HepG2 (cell line): ENCODE measurements around the gene FIZ1. TPM values are rescaled to one million over a fixed set of nuclear protein-coding genes. Genes with fewer than 3 reads are reported as not detected.
A peak's percentile ranks its signal among the peaks of the same experiment; 100 is the strongest.

Source experiments
- CSRNP1 ChIP-seq: sonication (generic); formaldehyde crosslinking; IDR thresholded peaks from 2 replicates; pipeline ENCODE4 v1.8.1; 2023; ENCODE audit warnings: mild to moderate bottlenecking, missing genetic modification reagents
- JARID2 ChIP-seq: sonication (generic); formaldehyde crosslinking; IDR thresholded peaks from 2 replicates; pipeline ENCODE4 v1.8.1; 2023; ENCODE audit warnings: missing genetic modification reagents, inconsistent platforms; ENCODE audit not compliant: insufficient replicate concordance
- NR3C1 ChIP-seq: sonication (generic); formaldehyde crosslinking; IDR thresholded peaks from 2 replicates; pipeline ENCODE4 v1.4.0; 2020; ENCODE audit warnings: missing genetic modification reagents
- TEAD3 ChIP-seq: optimal IDR thresholded peaks from 2 replicates; pipeline ENCODE3; 2016; ENCODE audit warnings: borderline replicate concordance
- ZNF343 ChIP-seq: sonication (generic); formaldehyde crosslinking; IDR thresholded peaks from 2 replicates; pipeline ENCODE4 v1.4.0; 2020; ENCODE audit warnings: mild to moderate bottlenecking, missing genetic modification reagents
- ZNF431 ChIP-seq: sonication (generic); formaldehyde crosslinking; IDR thresholded peaks from 2 replicates; pipeline ENCODE4 v1.9.0; 2022; ENCODE audit warnings: missing genetic modification reagents, low read depth, mild to moderate bottlenecking, borderline replicate concordance
- ZNF704 ChIP-seq: sonication (generic); formaldehyde crosslinking; IDR thresholded peaks from 2 replicates; pipeline ENCODE4 v1.8.1; 2023; ENCODE audit warnings: mild to moderate bottlenecking, inconsistent platforms, moderate library complexity, missing genetic modification reagents, borderline replicate concordance
- ZNF740 ChIP-seq: sonication (generic); formaldehyde crosslinking; IDR thresholded peaks from 2 replicates; pipeline ENCODE4 v1.4.0; 2020; ENCODE audit warnings: missing genetic modification reagents
- polyA plus RNA-seq, 8 experiments: library from polyadenylated mRNA; depleted of rRNA in 3 of 8; stranded (reverse) in 7 of 8; unstranded in 1 of 8; fragments of >200 nt; fragmentation: Illumina TruSeq in 4 of 8; extraction: Trizol in 4 of 8; gene quantifications; 2 replicates each; pipeline versions ENCODE4 v1.2.1 to v1.2.3, GENCODE V29; 2011 to 2016; ENCODE audit warnings: low read depth in 4 of 8, missing spikeins in 1 of 8, mixed read lengths in 1 of 8; ENCODE audit not compliant: insufficient read depth in 1 of 8
- total RNA-seq, 5 experiments: library from RNA; depleted of rRNA; stranded (reverse); fragments of >200 nt; fragmentation: Illumina TruSeq; extraction: Trizol; gene quantifications; 2 replicates each; pipeline ENCODE4 v1.2.3, GENCODE V29; 2016; ENCODE audit warnings: low read depth in 1 of 5
- TF ChIP-seq, protein P1 (sequence below): IDR thresholded peaks from 2 replicates; pipeline ENCODE4 v1.6.1; 2012; ENCODE audit warnings: low read depth, low read length, improper control_type of control experiment
- TF ChIP-seq, protein P2 (sequence below): fragments of 450-650 bp; IDR thresholded peaks from 2 replicates; pipeline ENCODE4 v1.6.1; 2017
- TF ChIP-seq, protein P3 (sequence below), 2 experiments: fragments of 450-650 bp in 1 of 2; sonication (generic) in 1 of 2; formaldehyde crosslinking in 1 of 2; IDR thresholded peaks; 2 replicates each; pipeline versions ENCODE4 v1.6.1 to v1.8.0; 2016 to 2022; ENCODE audit warnings: antibody characterized with exemption in 1 of 2, mild to moderate bottlenecking in 1 of 2, missing genetic modification reagents in 1 of 2

The FIZ1 gene
- total and polyA plus RNA-seq, 2 of the 13 experiments (the other 11 are each of a cell fraction or from before 2014, with no cell fraction given): 3.6 to 5.9 TPM

- TF ChIP-seq, protein P1, sequence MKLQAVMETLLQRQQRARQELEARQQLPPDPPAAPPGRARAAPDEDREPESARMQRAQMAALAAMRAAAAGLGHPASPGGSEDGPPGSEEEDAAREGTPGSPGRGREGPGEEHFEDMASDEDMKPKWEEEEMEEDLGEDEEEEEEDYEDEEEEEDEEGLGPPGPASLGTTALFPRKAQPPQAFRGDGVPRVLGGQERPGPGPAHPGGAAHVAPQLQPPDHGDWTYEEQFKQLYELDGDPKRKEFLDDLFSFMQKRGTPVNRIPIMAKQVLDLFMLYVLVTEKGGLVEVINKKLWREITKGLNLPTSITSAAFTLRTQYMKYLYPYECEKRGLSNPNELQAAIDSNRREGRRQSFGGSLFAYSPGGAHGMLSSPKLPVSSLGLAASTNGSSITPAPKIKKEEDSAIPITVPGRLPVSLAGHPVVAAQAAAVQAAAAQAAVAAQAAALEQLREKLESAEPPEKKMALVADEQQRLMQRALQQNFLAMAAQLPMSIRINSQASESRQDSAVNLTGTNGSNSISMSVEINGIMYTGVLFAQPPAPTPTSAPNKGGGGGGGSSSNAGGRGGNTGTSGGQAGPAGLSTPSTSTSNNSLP: peak; percentile 93
- TF ChIP-seq ZNF431 (no peak), NR3C1 (CRISPR knock-in tag) (no peak), ZNF343 (no peak), CSRNP1 (CRISPR knock-in tag) (0 out of 2 replicates have a peak, but pooled peaks have one; percentile 7), ZNF704 (no peak), JARID2 (CRISPR knock-in tag) (no peak), TEAD3 (peak; percentile 78), ZNF740 (CRISPR knock-in tag) (no peak)
- TF ChIP-seq, protein P2, sequence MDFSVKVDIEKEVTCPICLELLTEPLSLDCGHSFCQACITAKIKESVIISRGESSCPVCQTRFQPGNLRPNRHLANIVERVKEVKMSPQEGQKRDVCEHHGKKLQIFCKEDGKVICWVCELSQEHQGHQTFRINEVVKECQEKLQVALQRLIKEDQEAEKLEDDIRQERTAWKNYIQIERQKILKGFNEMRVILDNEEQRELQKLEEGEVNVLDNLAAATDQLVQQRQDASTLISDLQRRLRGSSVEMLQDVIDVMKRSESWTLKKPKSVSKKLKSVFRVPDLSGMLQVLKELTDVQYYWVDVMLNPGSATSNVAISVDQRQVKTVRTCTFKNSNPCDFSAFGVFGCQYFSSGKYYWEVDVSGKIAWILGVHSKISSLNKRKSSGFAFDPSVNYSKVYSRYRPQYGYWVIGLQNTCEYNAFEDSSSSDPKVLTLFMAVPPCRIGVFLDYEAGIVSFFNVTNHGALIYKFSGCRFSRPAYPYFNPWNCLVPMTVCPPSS: no peak
- TF ChIP-seq, protein P3, sequence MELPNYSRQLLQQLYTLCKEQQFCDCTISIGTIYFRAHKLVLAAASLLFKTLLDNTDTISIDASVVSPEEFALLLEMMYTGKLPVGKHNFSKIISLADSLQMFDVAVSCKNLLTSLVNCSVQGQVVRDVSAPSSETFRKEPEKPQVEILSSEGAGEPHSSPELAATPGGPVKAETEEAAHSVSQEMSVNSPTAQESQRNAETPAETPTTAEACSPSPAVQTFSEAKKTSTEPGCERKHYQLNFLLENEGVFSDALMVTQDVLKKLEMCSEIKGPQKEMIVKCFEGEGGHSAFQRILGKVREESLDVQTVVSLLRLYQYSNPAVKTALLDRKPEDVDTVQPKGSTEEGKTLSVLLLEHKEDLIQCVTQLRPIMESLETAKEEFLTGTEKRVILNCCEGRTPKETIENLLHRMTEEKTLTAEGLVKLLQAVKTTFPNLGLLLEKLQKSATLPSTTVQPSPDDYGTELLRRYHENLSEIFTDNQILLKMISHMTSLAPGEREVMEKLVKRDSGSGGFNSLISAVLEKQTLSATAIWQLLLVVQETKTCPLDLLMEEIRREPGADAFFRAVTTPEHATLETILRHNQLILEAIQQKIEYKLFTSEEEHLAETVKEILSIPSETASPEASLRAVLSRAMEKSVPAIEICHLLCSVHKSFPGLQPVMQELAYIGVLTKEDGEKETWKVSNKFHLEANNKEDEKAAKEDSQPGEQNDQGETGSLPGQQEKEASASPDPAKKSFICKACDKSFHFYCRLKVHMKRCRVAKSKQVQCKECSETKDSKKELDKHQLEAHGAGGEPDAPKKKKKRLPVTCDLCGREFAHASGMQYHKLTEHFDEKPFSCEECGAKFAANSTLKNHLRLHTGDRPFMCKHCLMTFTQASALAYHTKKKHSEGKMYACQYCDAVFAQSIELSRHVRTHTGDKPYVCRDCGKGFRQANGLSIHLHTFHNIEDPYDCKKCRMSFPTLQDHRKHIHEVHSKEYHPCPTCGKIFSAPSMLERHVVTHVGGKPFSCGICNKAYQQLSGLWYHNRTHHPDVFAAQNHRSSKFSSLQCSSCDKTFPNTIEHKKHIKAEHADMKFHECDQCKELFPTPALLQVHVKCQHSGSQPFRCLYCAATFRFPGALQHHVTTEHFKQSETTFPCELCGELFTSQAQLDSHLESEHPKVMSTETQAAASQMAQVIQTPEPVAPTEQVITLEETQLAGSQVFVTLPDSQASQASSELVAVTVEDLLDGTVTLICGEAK (IDR thresholded peaks at IDR 0.05): no peak
- TF ChIP-seq, protein P3 (CRISPR knock-in tag; IDR thresholded peaks at IDR 0.05): no peak
Measured at GRCh38 chr19:55581823-55582223, 17.5 kb downstream of the FIZ1 start (continued).
